Stimulated activated naive CD4-positive, alpha-beta T cell treated with Interleukin-2 at 50 U/mL for 16 hours (primary cell): ENCODE data around the gene CDK10.
A peak's percentile ranks its signal among the peaks of the same experiment; 100 is the strongest.
"Not testable (repeated sequence)": the region's sequence is repeated elsewhere in the genome, so short reads cannot be mapped to it uniquely, and the experiment has no call there.

Experiments used
- DNase-seq: peaks from one replicate; lab custom pipeline; 2025; lab: John Stamatoyannopoulos, UW

The CDK10 gene

GRCh38 chr16:89695875-89696669, 9.6 kb downstream of the CDK10 start:
- DNase-seq: no peak

- no peak for DNase-seq
Observed at GRCh38 chr16:89696670-89697128, 10.2 kb downstream of the CDK10 start.

- no peak for DNase-seq
Observed at GRCh38 chr16:89697161-89697615, 10.7 kb downstream of the CDK10 start.

GRCh38 chr16:89697616-89698331, 11.3 kb downstream of the CDK10 start:
- DNase-seq: no peak

- DNase-seq: not testable (repeated sequence)
Observed at GRCh38 chr16:89698717-89699116, 12.2 kb downstream of the CDK10 start.

- not testable (repeated sequence) for DNase-seq
Observed at GRCh38 chr16:89699629-89700099, 13.2 kb downstream of the CDK10 start.

GRCh38 chr16:89700100-89700648, 13.7 kb downstream of the CDK10 start:
- DNase-seq: peak; percentile 94

- DNase-seq: peak; percentile 40
Observed at GRCh38 chr16:89700649-89701424, 14.3 kb downstream of the CDK10 start.

GRCh38 chr16:89701425-89702406, 15.2 kb downstream of the CDK10 start, which contains the start of gene SPATA2L:
TSS of gene SPATA2L (minus strand) at chr16:89701705. CDS start at chr16:89701232, 473 bp downstream.
- DNase-seq: peak; percentile 97

GRCh38 chr16:89704281-89704680, 17.8 kb downstream of the CDK10 start:
- DNase-seq: no peak

- no peak for DNase-seq
Observed at GRCh38 chr16:89705006-89705405, 18.5 kb downstream of the CDK10 start.

GRCh38 chr16:89706518-89707260, 20.2 kb downstream of the CDK10 start:
- DNase-seq: no peak

- no peak for DNase-seq
Observed at GRCh38 chr16:89707695-89708094, 21.2 kb downstream of the CDK10 start.

GRCh38 chr16:89708481-89708931, 22.0 kb downstream of the CDK10 start:
- DNase-seq: no peak

GRCh38 chr16:89709166-89709565, 22.7 kb downstream of the CDK10 start:
- DNase-seq: no peak

- DNase-seq: no peak
Observed at GRCh38 chr16:89709716-89710432, 23.4 kb downstream of the CDK10 start.

GRCh38 chr16:89710709-89711564, 24.4 kb downstream of the CDK10 start:
- no peak for DNase-seq
